Upper lobe of left lung (tissue), 6 donors: ENCODE results near the gene RABGEF1. TPM values are rescaled to one million over a fixed set of nuclear protein-coding genes. Genes with fewer than 3 reads are reported as not detected.
"Not testable (repeated sequence)": the region's sequence is repeated elsewhere in the genome, so short reads cannot be mapped to it uniquely, and the experiment has no call there.

Experiments
- ATAC-seq, 2 donors: fragments of 200-7000 bp; cut with Tn5 transposase; one replicate each; pipeline ENCODE4 v1.9.1; 2022; ENCODE audit warnings: mild to moderate bottlenecking in 2 of 2, moderate library complexity in 2 of 2; ENCODE audit not compliant: low FRiP score in 2 of 2
- DNase-seq, 2 donors: peaks; one replicate each; pipeline ENCODE4 v3.0.0-alpha.2; 2019 to 2020
- H3K27ac ChIP-seq, 4 donors: fragments of 200-600 bp; sonication (generic); one replicate each; pipeline ENCODE4 v1.5.1; 2016 to 2019
- H3K27me3 ChIP-seq, 4 donors: fragments of 200-600 bp; sonication (generic); one replicate each; pipeline ENCODE4 v1.5.1; 2017 to 2019
- H3K36me3 ChIP-seq, 4 donors: fragments of 200-600 bp; sonication (generic); one replicate each; pipeline ENCODE4 v1.5.1; 2016 to 2019
- H3K4me1 ChIP-seq, 4 donors: fragments of 200-600 bp; sonication (generic); one replicate each; pipeline ENCODE4 v1.5.1; 2018 to 2019
- H3K4me3 ChIP-seq, 4 donors: fragments of 200-600 bp; sonication (generic); one replicate each; pipeline ENCODE4 v1.5.1; 2017 to 2019; ENCODE audit warnings: mild to moderate bottlenecking in 2 of 4, moderate library complexity in 1 of 4
- H3K9me3 ChIP-seq, 4 donors: fragments of 200-600 bp; sonication (generic); one replicate each; pipeline ENCODE4 v1.5.1; 2018 to 2019
- CTCF ChIP-seq, 6 experiments: fragments of 450-650 bp in 4 of 6; fragments of 200-600 bp in 2 of 6; sonication (generic) in 2 of 6; IDR thresholded peaks; one replicate each; pipeline ENCODE4 v1.5.1; 2016 to 2019; ENCODE audit warnings: antibody characterized with exemption in 6 of 6
- EP300 ChIP-seq, 4 donors: sonication (generic); formaldehyde crosslinking; IDR thresholded peaks; one replicate each; pipeline ENCODE4 v1.5.1; 2017; ENCODE audit warnings: antibody characterized with exemption in 4 of 4, control low read depth in 2 of 4
- POLR2A ChIP-seq, 4 donors: fragments of 450-650 bp; IDR thresholded peaks; one replicate each; pipeline ENCODE4 v1.5.1; 2016 to 2017; ENCODE audit warnings: antibody characterized with exemption in 4 of 4, mild to moderate bottlenecking in 2 of 4
- POLR2AphosphoS5 ChIP-seq, 2 donors: sonication (generic); formaldehyde crosslinking; IDR thresholded peaks; one replicate each; pipeline ENCODE4 v1.5.1; 2017; ENCODE audit warnings: antibody characterized with exemption in 2 of 2
- WGBS, 2 donors: methylation state at CpG; one replicate each; pipeline ENCODE4 v1.1.5; 2017 to 2018; 5-methylcytosine and 5-hydroxymethylcytosine counted together
- total RNA-seq, 6 donors: library from RNA; depleted of rRNA in 4 of 6; stranded (reverse); fragments of >200 nt in 4 of 6; gene quantifications; one replicate each; pipeline versions ENCODE4 v1.1.0 to v1.2.1, GENCODE V29; 2016 to 2021
- donor health status: DM: no; HTN: no; CAD: no; lungs with moderate emphysema.
- donor health status: DM: no; HTN: yes; CAD: no; lungs with severe emphysema.

The RABGEF1 gene
- total RNA-seq, 6 donors from 2014 or later = 20.7 to 35.6 (median 30.3) TPM

- peaks cover 0 to 3% (median 0%) of the 10 kb centered on the region in 4 donors for H3K4me1 ChIP-seq
- H3K36me3 ChIP-seq = no peaks in the 10 kb centered on the region
- TF ChIP-seq POLR2AphosphoS5 (IDR thresholded peaks at IDR 0.05) (no peak), CTCF (IDR thresholded peaks at IDR 0.05) (no peak), POLR2A (IDR thresholded peaks at IDR 0.05) (no peak), EP300 (IDR thresholded peaks at IDR 0.05) (no peak)
- DNase-seq (peak in 1 of 2 donors; percentile 57), ATAC-seq (peak; percentile 4 to 19)
- H3K27ac ChIP-seq = no peak overlapping the region
- no peaks in the 10 kb centered on the region for H3K9me3 ChIP-seq
- WGBS, 2 donors = 91 to 92% methylated on average over 6 to 7 of the region's 7 CpGs
- H3K27me3 ChIP-seq = no peaks in the 10 kb centered on the region
- H3K4me3 ChIP-seq = no peak overlapping the region
Measured at GRCh38 chr7:66700633-66701131, 39.9 kb upstream of the RABGEF1 start.

- Histone ChIP-seq H3K9me3 (no peaks in the 10 kb centered on the region), H3K36me3 (peaks cover 0 to 6% (median 3%) of the 10 kb centered on the region in 4 donors), H3K27me3 (no peaks in the 10 kb centered on the region), H3K4me1 (no peaks in the 10 kb centered on the region), H3K27ac (no peak overlapping the region), H3K4me3 (no peak overlapping the region)
- ATAC-seq = no peak
- TF ChIP-seq POLR2A (IDR thresholded peaks at IDR 0.05) (no peak), EP300 (IDR thresholded peaks at IDR 0.05) (no peak), POLR2AphosphoS5 (IDR thresholded peaks at IDR 0.05) (no peak), CTCF (IDR thresholded peaks at IDR 0.05) (no peak)
- DNase-seq = no peak
Measured at GRCh38 chr7:66707825-66708224, 32.7 kb upstream of the RABGEF1 start.

- not testable (repeated sequence) for H3K9me3 ChIP-seq, H3K4me1 ChIP-seq, ATAC-seq, H3K27ac ChIP-seq, DNase-seq, H3K4me3 ChIP-seq, H3K27me3 ChIP-seq
- H3K36me3 ChIP-seq = peaks cover 0 to 24% (median 6%) of the 10 kb centered on the region in 4 donors
- WGBS, 2 donors = 97 to 99% methylated on average over 4 of the region's 4 CpGs
Measured at GRCh38 chr7:66710752-66711151, 29.8 kb upstream of the RABGEF1 start.

- Histone ChIP-seq H3K4me3 (no peak overlapping the region), H3K27ac (no peak overlapping the region), H3K9me3 (no peaks in the 10 kb centered on the region), H3K27me3 (no peaks in the 10 kb centered on the region), H3K36me3 (peaks cover 3 to 44% (median 11%) of the 10 kb centered on the region in 4 donors), H3K4me1 (no peaks in the 10 kb centered on the region)
- 93 to 94% methylated on average over 1 of the region's 1 CpG for WGBS, 2 donors
- ATAC-seq = no peak
- TF ChIP-seq POLR2AphosphoS5 (IDR thresholded peaks at IDR 0.05) (no peak), CTCF (IDR thresholded peaks at IDR 0.05) (no peak), EP300 (IDR thresholded peaks at IDR 0.05) (no peak), POLR2A (IDR thresholded peaks at IDR 0.05) (no peak)
- no peak for DNase-seq
Measured at GRCh38 chr7:66713687-66714086, 26.8 kb upstream of the RABGEF1 start.

GRCh38 chr7:66716634-66717033 lies 23.9 kb upstream of the RABGEF1 start:
- DNase-seq, H3K27me3 ChIP-seq, H3K9me3 ChIP-seq, H3K4me3 ChIP-seq, H3K4me1 ChIP-seq, H3K27ac ChIP-seq, ATAC-seq: not testable (repeated sequence)
- peaks cover 3 to 44% (median 11%) of the 10 kb centered on the region in 4 donors for H3K36me3 ChIP-seq
- 95 to 98% methylated on average over 7 of the region's 7 CpGs for WGBS, 2 donors

- WGBS, 2 donors = 100% methylated on average over 1 of the region's 1 CpG
- Histone ChIP-seq H3K4me3 (no peak overlapping the region), H3K36me3 (peaks cover 0 to 22% (median 6%) of the 10 kb centered on the region in 4 donors), H3K27me3 (no peaks in the 10 kb centered on the region), H3K27ac (no peak overlapping the region), H3K4me1 (no peaks in the 10 kb centered on the region), H3K9me3 (peaks cover 3 to 12% (median 8%) of the 10 kb centered on the region in 4 donors)
- ATAC-seq (no peak), DNase-seq (no peak)
- TF ChIP-seq CTCF (IDR thresholded peaks at IDR 0.05) = no peak
- TF ChIP-seq POLR2AphosphoS5 (IDR thresholded peaks at IDR 0.05) = no peak
- TF ChIP-seq EP300 (IDR thresholded peaks at IDR 0.05) = no peak
- TF ChIP-seq POLR2A (IDR thresholded peaks at IDR 0.05) = no peak
Measured at GRCh38 chr7:66720561-66720960, 20.0 kb upstream of the RABGEF1 start.
